Measurements from ENCODE around the gene BBS1.

DNA sequence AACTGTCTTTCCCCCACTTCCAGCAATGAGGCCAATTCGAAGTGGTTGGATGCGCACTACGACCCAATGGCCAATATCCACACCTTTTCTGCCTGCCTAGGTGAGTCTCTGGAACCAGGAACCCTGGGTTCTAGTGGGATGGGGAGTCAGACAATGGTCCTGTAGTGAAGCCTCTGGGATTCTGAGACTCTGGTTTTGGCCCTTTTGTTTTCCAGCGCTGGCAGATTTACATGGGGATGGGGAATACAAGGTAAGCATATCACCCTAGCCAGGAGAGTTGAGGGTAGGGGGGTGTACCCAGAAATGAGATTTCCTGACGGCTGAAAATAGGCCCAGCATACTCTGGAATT lies 530 bp downstream of the BBS1 start:
- TF ChIP-seq POLR2AphosphoS5 (IDR thresholded peaks at IDR 0.05; ENCODE audit: low read depth, low read length) (no peak), FOXP2 (optimal IDR thresholded peaks at IDR 0.05; ENCODE audit: borderline replicate concordance, extremely low read depth, extremely low read length, insufficient read depth) (no peak), TAF1 (IDR thresholded peaks at IDR 0.05; ENCODE audit: borderline replicate concordance, insufficient read depth, low read length) (no peak), SIN3A (IDR thresholded peaks at IDR 0.05; ENCODE audit: borderline replicate concordance, insufficient read depth, low read length) (no peak)
- TF ChIP-seq, protein P1, sequence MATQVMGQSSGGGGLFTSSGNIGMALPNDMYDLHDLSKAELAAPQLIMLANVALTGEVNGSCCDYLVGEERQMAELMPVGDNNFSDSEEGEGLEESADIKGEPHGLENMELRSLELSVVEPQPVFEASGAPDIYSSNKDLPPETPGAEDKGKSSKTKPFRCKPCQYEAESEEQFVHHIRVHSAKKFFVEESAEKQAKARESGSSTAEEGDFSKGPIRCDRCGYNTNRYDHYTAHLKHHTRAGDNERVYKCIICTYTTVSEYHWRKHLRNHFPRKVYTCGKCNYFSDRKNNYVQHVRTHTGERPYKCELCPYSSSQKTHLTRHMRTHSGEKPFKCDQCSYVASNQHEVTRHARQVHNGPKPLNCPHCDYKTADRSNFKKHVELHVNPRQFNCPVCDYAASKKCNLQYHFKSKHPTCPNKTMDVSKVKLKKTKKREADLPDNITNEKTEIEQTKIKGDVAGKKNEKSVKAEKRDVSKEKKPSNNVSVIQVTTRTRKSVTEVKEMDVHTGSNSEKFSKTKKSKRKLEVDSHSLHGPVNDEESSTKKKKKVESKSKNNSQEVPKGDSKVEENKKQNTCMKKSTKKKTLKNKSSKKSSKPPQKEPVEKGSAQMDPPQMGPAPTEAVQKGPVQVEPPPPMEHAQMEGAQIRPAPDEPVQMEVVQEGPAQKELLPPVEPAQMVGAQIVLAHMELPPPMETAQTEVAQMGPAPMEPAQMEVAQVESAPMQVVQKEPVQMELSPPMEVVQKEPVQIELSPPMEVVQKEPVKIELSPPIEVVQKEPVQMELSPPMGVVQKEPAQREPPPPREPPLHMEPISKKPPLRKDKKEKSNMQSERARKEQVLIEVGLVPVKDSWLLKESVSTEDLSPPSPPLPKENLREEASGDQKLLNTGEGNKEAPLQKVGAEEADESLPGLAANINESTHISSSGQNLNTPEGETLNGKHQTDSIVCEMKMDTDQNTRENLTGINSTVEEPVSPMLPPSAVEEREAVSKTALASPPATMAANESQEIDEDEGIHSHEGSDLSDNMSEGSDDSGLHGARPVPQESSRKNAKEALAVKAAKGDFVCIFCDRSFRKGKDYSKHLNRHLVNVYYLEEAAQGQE (IDR thresholded peaks at IDR 0.05; ENCODE audit: insufficient read depth in 1 of 2, low read depth in 2 of 2, low read length in 2 of 2) = no peak
